HEK293 (cell line): Measurements from ENCODE around the gene SYNGR4.

Source experiments
- AEBP2 ChIP-seq: fragments of 450-650 bp; formaldehyde crosslinking; IDR thresholded peaks from 2 replicates; pipeline ENCODE4 v1.5.1; 2016; ENCODE audit warnings: missing biosample characterization, missing genetic modification characterization, borderline replicate concordance
- EGR2 ChIP-seq: fragments of 450-650 bp; formaldehyde crosslinking; IDR thresholded peaks from 2 replicates; pipeline ENCODE4 v1.5.1; 2016; ENCODE audit warnings: low read depth, missing biosample characterization, missing genetic modification characterization
- ELK4 ChIP-seq: IDR thresholded peaks from 2 replicates; pipeline ENCODE4 v1.6.1; 2011; ENCODE audit warnings: mild to moderate bottlenecking, low read depth, low read length, borderline replicate concordance
- KLF10 ChIP-seq: fragments of 450-650 bp; IDR thresholded peaks from 2 replicates; pipeline ENCODE4 v1.5.1; 2018; ENCODE audit warnings: missing biosample characterization, mild to moderate bottlenecking, missing genetic modification characterization
- KLF17 ChIP-seq: fragments of 450-650 bp; formaldehyde crosslinking; IDR thresholded peaks from 2 replicates; pipeline ENCODE4 v1.5.1; 2016; ENCODE audit warnings: missing biosample characterization, missing genetic modification characterization
- MZF1 ChIP-seq: fragments of 450-650 bp; formaldehyde crosslinking; IDR thresholded peaks from 2 replicates; pipeline ENCODE4 v1.5.1; 2017; ENCODE audit warnings: missing biosample characterization, missing genetic modification characterization, borderline replicate concordance
- PRDM4 ChIP-seq: fragments of 450-650 bp; formaldehyde crosslinking; IDR thresholded peaks from 2 replicates; pipeline ENCODE4 v1.5.1; 2017; ENCODE audit warnings: missing biosample characterization, missing genetic modification characterization
- ZNF211 ChIP-seq: fragments of 450-650 bp; formaldehyde crosslinking; IDR thresholded peaks from 2 replicates; pipeline ENCODE4 v1.5.1; 2016; ENCODE audit warnings: low read depth, missing biosample characterization, missing genetic modification characterization
- ZNF26 ChIP-seq: fragments of 450-650 bp; formaldehyde crosslinking; IDR thresholded peaks from 2 replicates; pipeline ENCODE4 v1.5.1; 2016; ENCODE audit warnings: missing biosample characterization, missing genetic modification characterization
- ZNF274 ChIP-seq, 2 experiments: fragments of 200-500 bp in 1 of 2; fragments of 450-650 bp in 1 of 2; sonication (Bioruptor generic) in 1 of 2; formaldehyde crosslinking in 1 of 2; IDR thresholded peaks; 2 replicates each; pipeline versions ENCODE4 v1.5.1 to v1.6.1; 2014 to 2016; ENCODE audit warnings: borderline replicate concordance in 1 of 2, inconsistent platforms in 1 of 2, low read length in 1 of 2, missing biosample characterization in 1 of 2, missing genetic modification characterization in 1 of 2
- ZNF280D ChIP-seq: fragments of 450-650 bp; formaldehyde crosslinking; IDR thresholded peaks from 2 replicates; pipeline ENCODE4 v1.5.1; 2016; ENCODE audit warnings: missing biosample characterization, missing genetic modification characterization
- ZNF341 ChIP-seq: fragments of 450-650 bp; formaldehyde crosslinking; IDR thresholded peaks from 2 replicates; pipeline ENCODE4; 2016; ENCODE audit warnings: low read depth, missing biosample characterization, missing genetic modification characterization
- ZNF501 ChIP-seq: fragments of 450-650 bp; formaldehyde crosslinking; IDR thresholded peaks from 2 replicates; pipeline ENCODE4 v1.5.1; 2016; ENCODE audit warnings: missing biosample characterization, missing genetic modification characterization
- ZNF510 ChIP-seq: fragments of 450-650 bp; formaldehyde crosslinking; IDR thresholded peaks from 2 replicates; pipeline ENCODE4 v1.5.1; 2018; ENCODE audit warnings: mild to moderate bottlenecking, missing genetic modification characterization, missing biosample characterization; ENCODE audit not compliant: insufficient replicate concordance
- ZNF513 ChIP-seq: fragments of 450-650 bp; IDR thresholded peaks from 2 replicates; pipeline ENCODE4 v1.5.1; 2018; ENCODE audit warnings: missing biosample characterization, missing genetic modification characterization
- ZNF518A ChIP-seq: fragments of 450-650 bp; formaldehyde crosslinking; conservative IDR thresholded peaks from 2 replicates; pipeline ENCODE4 v1.5.1; 2016; ENCODE audit warnings: low read depth, missing biosample characterization, missing genetic modification characterization
- ZNF768 ChIP-seq: fragments of 450-650 bp; formaldehyde crosslinking; IDR thresholded peaks from 2 replicates; pipeline ENCODE4 v1.5.1; 2018; ENCODE audit warnings: missing biosample characterization, mild to moderate bottlenecking, missing genetic modification characterization
- ZNF776 ChIP-seq: fragments of 450-650 bp; formaldehyde crosslinking; IDR thresholded peaks from 2 replicates; pipeline ENCODE4 v1.5.0; 2017; ENCODE audit warnings: missing biosample characterization, missing genetic modification characterization, borderline replicate concordance

The SYNGR4 gene

GRCh38 chr19:48391100-48392005 lies 27.2 kb downstream of the SYNGR4 start, which contains the start of gene KDELR1 (continued):
- TF ChIP-seq ZNF518A (tag by site-specific recombination) (no peak), AEBP2 (no peak), ZNF768 (tag by site-specific recombination) (no peak), ZNF26 (no peak), KLF10 (no peak), ZNF274 (IDR thresholded peaks at IDR 0.05; ENCODE audit: low read length) (no peak), ZNF274 (tag by site-specific recombination; IDR thresholded peaks at IDR 0.05; ENCODE audit: borderline replicate concordance) (no peak), ZNF280D (no peak), EGR2 (tag by site-specific recombination) (no peak), PRDM4 (tag by site-specific recombination) (no peak), MZF1 (no peak), ZNF211 (no peak), ZNF510 (tag by site-specific recombination) (no peak), ELK4 (no peak), ZNF513 (tag by site-specific recombination) (no peak), ZNF501 (tag by site-specific recombination) (no peak), ZNF341 (tag by site-specific recombination) (no peak), ZNF776 (no peak), KLF17 (tag by site-specific recombination) (peak; percentile 23; the same call in 1 of the 2 replicates)
